Lower lobe of right lung (tissue), 2 donors: Measurements from ENCODE around the gene HUS1. TPM values are rescaled to one million over a fixed set of nuclear protein-coding genes. Genes with fewer than 3 reads are reported as not detected.
"Not testable (repeated sequence)": the region's sequence is repeated elsewhere in the genome, so short reads cannot be mapped to it uniquely, and the experiment has no call there.

ENCODE experiments used
- ATAC-seq, 2 donors: fragments of 200-7000 bp; cut with Tn5 transposase; one replicate each; pipeline ENCODE4 v1.9.1; 2020 to 2022; ENCODE audit warnings: mild to moderate bottlenecking in 2 of 2, moderate library complexity in 2 of 2
- DNase-seq: peaks from one replicate; pipeline ENCODE4 v3.0.0-alpha.2; 2020
- H3K27ac ChIP-seq: fragments of 200-600 bp; one replicate; pipeline ENCODE4 v1.8.0; 2022
- H3K27me3 ChIP-seq: fragments of 200-600 bp; one replicate; pipeline ENCODE4 v1.8.0; 2022; ENCODE audit warnings: low read depth
- H3K36me3 ChIP-seq: fragments of 200-600 bp; one replicate; pipeline ENCODE4 v1.8.0; 2022; ENCODE audit warnings: mild to moderate bottlenecking
- H3K4me1 ChIP-seq: fragments of 200-600 bp; one replicate; pipeline ENCODE4 v1.8.0; 2022
- H3K4me3 ChIP-seq: fragments of 200-600 bp; one replicate; pipeline ENCODE4 v1.8.0; 2022; ENCODE audit warnings: mild to moderate bottlenecking
- H3K9me3 ChIP-seq: fragments of 200-600 bp; one replicate; pipeline ENCODE4 v1.8.0; 2022
- CTCF ChIP-seq: fragments of 200-600 bp; IDR thresholded peaks from one replicate; pipeline ENCODE4 v1.8.0; 2022; ENCODE audit warnings: antibody characterized with exemption, mild to moderate bottlenecking
- intact Hi-C: fragments of 100-400 bp; cut with DNase I; formaldehyde crosslinking; loops from one replicate; pipeline ENCODE4 v1.11.0; 2022
- total RNA-seq: library from RNA; stranded (reverse); fragmentation: NEBNext Ultra II Directional; extraction: Animal tissue kit (Norgen Biotek cat#: 25700); gene quantifications from one replicate; pipeline ENCODE4 v1.2.1, GENCODE V29; 2021
- donor health status: DM: no; HTN: yes; CAD: no; lungs with severe emphysema.

HUS1 gene
- total RNA-seq, 1 donor from 2014 or later = 39.2 TPM

DNA sequence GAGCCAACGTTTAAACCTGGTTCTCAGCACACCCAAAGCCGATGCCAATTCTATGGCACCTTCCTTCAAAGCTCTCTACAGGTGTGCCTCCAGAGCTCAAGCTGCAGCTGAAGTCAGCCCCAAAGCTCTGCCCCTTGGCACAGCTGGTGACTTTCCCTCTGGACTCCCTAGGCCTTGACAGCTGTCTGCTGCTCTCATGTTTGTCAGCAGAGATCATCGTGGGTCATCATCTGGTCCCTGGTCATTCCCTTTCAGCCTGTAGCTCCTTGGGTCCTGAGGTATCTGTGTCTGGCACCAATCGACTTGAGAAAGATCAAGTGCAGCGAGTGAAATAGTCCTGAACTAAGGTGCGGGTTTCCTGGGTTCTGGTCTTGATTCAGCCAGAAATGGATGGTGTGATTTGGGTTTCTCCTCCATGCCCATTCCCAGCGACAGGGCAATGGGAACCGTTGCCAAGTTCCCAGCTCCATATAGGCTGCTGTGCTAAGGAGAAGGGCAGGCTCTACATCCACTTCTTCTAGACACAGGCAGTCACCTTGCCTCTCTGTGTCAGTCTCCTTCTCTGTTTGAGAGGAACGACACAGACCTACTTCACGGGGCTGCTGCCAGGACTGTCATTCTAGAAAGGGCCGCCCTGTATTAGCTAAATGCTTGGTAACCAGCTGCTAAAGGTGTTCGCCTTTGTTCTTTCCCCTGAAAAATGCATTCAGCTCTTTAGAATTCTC is 34.7 kb downstream of the HUS1 start:
- peaks cover 33% of the 10 kb centered on the region for H3K4me1 ChIP-seq
- no peak for ATAC-seq
- no peaks in the 10 kb centered on the region for H3K27me3 ChIP-seq
- no peak overlapping the region for H3K27ac ChIP-seq
- no peaks in the 10 kb centered on the region for H3K36me3 ChIP-seq
- intact Hi-C loops = no loop called here
- no peaks in the 10 kb centered on the region for H3K9me3 ChIP-seq
- DNase-seq = no peak
- H3K4me3 ChIP-seq = no peak overlapping the region
- no peak for TF ChIP-seq CTCF

- intact Hi-C loops = no loop called here
- no peak for TF ChIP-seq CTCF
- peaks cover 31% of the 10 kb centered on the region for H3K4me1 ChIP-seq
- no peak overlapping the region for H3K4me3 ChIP-seq
- ATAC-seq = no peak
- DNase-seq = no peak
- no peaks in the 10 kb centered on the region for H3K27me3 ChIP-seq
- H3K9me3 ChIP-seq = no peaks in the 10 kb centered on the region
- no peak overlapping the region for H3K27ac ChIP-seq
- no peaks in the 10 kb centered on the region for H3K36me3 ChIP-seq
These were observed 35.5 kb downstream of the HUS1 start for GRCh38 chr7:47943676-47944474.

GRCh38 chr7:47942651-47943050 is 36.8 kb downstream of the HUS1 start:
- H3K27ac ChIP-seq, H3K36me3 ChIP-seq, H3K9me3 ChIP-seq, H3K27me3 ChIP-seq, H3K4me3 ChIP-seq, ATAC-seq, DNase-seq, intact Hi-C loops: not testable (repeated sequence)
- H3K4me1 ChIP-seq = peaks cover 31% of the 10 kb centered on the region

DNA sequence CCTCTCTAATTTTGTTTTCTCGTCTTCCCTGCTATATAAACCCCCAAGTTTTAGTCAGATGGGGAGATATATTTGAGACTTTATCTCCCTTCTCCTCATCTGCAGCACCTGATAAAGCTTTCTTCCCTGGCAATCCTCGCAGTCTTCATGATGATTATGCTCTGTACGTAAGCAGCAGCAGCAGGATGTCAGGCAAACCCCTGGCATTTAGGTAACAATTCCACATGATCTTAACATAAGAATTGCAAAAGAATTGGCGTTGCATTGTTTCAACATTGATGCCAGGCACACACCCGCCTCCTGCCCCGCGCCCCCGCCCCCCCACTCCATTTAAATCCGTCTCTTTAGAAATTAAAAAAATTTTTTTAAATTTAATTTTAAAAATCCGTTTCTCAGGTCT is 37.3 kb downstream of the HUS1 start:
- H3K4me3 ChIP-seq = no peak overlapping the region
- intact Hi-C loops = no loop called here
- no peak for TF ChIP-seq CTCF
- no peaks in the 10 kb centered on the region for H3K36me3 ChIP-seq
- peaks cover 31% of the 10 kb centered on the region for H3K4me1 ChIP-seq
- DNase-seq (no peak), ATAC-seq (no peak)
- H3K27ac ChIP-seq = peak overlapping the region; percentile 57
- no peaks in the 10 kb centered on the region for H3K9me3 ChIP-seq
- no peaks in the 10 kb centered on the region for H3K27me3 ChIP-seq

DNA sequence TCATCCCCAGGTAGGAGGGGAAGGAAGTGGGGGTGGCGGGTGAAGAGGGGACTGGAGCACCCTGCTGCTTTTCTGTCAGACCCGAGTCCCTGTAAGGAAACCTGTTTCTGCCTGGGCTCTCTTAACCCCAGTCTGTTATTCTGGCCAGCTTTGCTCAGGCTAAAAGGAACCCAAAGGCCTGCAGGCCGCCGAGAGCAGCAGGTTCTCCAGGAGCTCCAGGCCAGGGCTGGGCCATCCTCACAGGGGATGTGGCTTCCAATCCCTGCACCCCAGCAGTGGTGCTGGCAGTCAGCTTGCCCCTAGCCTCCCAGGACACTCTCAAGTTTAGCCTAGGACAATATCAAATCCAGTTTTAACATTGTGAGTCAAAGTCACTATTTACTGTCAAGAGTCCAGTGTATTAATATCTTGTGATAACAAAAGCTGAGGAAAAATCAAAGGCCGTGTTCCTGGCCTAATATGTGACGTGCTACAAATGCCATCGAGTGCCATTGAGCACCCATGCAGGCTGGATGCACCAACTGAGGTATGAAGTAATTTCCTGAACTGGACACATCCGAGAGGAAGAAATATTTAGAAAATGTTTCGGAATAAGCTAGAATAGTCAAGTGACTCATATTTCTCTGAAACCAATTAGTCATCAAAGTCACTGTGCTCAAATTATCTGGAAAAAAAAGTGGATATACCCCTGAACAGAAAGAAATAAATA is 38.1 kb downstream of the HUS1 start:
- intact Hi-C loops = no loop called here
- DNase-seq = no peak
- H3K4me1 ChIP-seq = peaks cover 31% of the 10 kb centered on the region

More for the DNA sequence above, 38.1 kb downstream of the HUS1 start:
- no peak for TF ChIP-seq CTCF
- no peaks in the 10 kb centered on the region for H3K27me3 ChIP-seq
- H3K4me3 ChIP-seq = no peak overlapping the region
- peak in 1 of 2 donors; percentile 70 for ATAC-seq
- H3K36me3 ChIP-seq = no peaks in the 10 kb centered on the region
- H3K9me3 ChIP-seq = no peaks in the 10 kb centered on the region
- H3K27ac ChIP-seq = peak overlapping the region; percentile 57
